Psoas muscle (tissue), 8 donors: Measurements from ENCODE around the gene MEG3. TPM values are rescaled to one million over a fixed set of nuclear protein-coding genes. Genes with fewer than 3 reads are reported as not detected.

ENCODE experiments used
- ATAC-seq, 4 donors: fragments of 200-7000 bp; cut with Tn5 transposase; one replicate each; pipeline ENCODE4 v1.9.1; 2020; ENCODE audit warnings: moderate library complexity in 3 of 4, mild to moderate bottlenecking in 2 of 4
- DNase-seq, 2 donors: peaks; one replicate each; pipeline ENCODE4 v3.0.0-alpha.2; 2020
- H3K27ac ChIP-seq: fragments of 200-600 bp; one replicate; pipeline ENCODE4 v1.8.0; 2022
- H3K27me3 ChIP-seq, 3 donors: fragments of 200-600 bp in 1 of 3; one replicate each; pipeline versions ENCODE4 v1.6.1 to v1.8.0; 2013 to 2022; ENCODE audit warnings: low read length in 2 of 3, mild to moderate bottlenecking in 2 of 3, moderate library complexity in 1 of 3; ENCODE audit not compliant: insufficient read depth in 3 of 3
- H3K36me3 ChIP-seq, 2 donors: fragments of 200-600 bp in 1 of 2; one replicate each; pipeline versions ENCODE4 v1.6.1 to v1.8.0; 2013 to 2022; ENCODE audit warnings: low read depth in 1 of 2, mild to moderate bottlenecking in 1 of 2, moderate library complexity in 1 of 2; ENCODE audit not compliant: insufficient read depth in 1 of 2
- H3K4me1 ChIP-seq: fragments of 200-600 bp; one replicate; pipeline ENCODE4 v1.8.0; 2022
- H3K4me3 ChIP-seq: fragments of 200-600 bp; one replicate; pipeline ENCODE4 v1.8.0; 2022; ENCODE audit warnings: mild to moderate bottlenecking
- H3K9me3 ChIP-seq: fragments of 200-600 bp; one replicate; pipeline ENCODE4 v1.8.0; 2022
- WGBS, 3 donors: extraction: QIAGEN DNeasy Blood & Tissue Kit; methylation state at CpG; one replicate each; pipeline versions ENCODE4 v1.1.6 to v1.1.7; 2013; 5-methylcytosine and 5-hydroxymethylcytosine counted together
- intact Hi-C, 2 donors: fragments of 100-400 bp; cut with DNase I; formaldehyde crosslinking; loops; one replicate each; pipeline versions ENCODE4 v1.11.0 to v1.14.2; 2022
- polyA plus RNA-seq, 3 donors: library from polyadenylated mRNA; stranded (reverse); fragments of 200-250 nt; gene quantifications; one replicate each; pipeline ENCODE4 v1.2.3, GENCODE V29; 2013
- total RNA-seq, 4 donors: library from RNA; stranded (reverse); fragmentation: NEBNext Ultra II Directional in 2 of 4; extraction: Animal tissue kit (Norgen Biotek cat#: 25700) in 2 of 4; gene quantifications; one replicate each; pipeline versions ENCODE4 v1.2.1 to v1.2.4, GENCODE V29; 2021 to 2023
- TF ChIP-seq, protein P1 (sequence below): fragments of 200-600 bp; IDR thresholded peaks from one replicate; pipeline ENCODE4 v1.8.0; 2022; ENCODE audit warnings: antibody characterized with exemption
- donor health status: healthy with polysubstance abuse.
- donor health status: DM: no; HTN: no; CAD: no; lungs with moderate emphysema.
- donor health status: Bipolar disorder and iron deficiency.
- donor health status: healthy.
- donor health status: DM: yes; HTN: yes; CAD: no.
- donor health status: DM: no; HTN: no; CAD: no.
- donor health status: DM: no; HTN: no; CAD: no.
- donor health status: DM: yes; HTN: yes; CAD: no.

The MEG3 gene
- total and polyA plus RNA-seq, 7 donors = 17.8 to 52.6 (median 24.9) TPM

DNA sequence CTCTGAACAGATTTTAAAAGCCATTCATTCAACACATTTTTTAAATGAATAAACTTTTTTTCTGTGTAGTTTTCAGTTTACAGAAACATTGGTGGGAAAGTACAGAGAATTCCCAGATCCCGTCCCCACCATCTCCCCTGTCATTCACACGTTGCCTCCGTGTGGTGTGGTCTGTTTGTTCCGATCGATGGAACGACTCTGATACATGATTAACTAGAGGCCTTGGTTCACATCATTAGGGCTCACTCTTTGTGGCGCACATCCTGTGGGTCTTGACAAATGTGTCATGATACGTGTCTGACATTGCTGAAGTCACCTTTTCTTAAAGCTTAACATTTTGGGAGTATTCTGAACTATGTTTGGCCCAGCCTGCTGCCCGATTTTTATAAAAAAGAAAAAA, 18.5 kb downstream of the MEG3 start:
- no peak overlapping the region for H3K27ac ChIP-seq
- intact Hi-C loops = no loop called here
- H3K36me3 ChIP-seq = no peaks in the 10 kb centered on the region

DNA sequence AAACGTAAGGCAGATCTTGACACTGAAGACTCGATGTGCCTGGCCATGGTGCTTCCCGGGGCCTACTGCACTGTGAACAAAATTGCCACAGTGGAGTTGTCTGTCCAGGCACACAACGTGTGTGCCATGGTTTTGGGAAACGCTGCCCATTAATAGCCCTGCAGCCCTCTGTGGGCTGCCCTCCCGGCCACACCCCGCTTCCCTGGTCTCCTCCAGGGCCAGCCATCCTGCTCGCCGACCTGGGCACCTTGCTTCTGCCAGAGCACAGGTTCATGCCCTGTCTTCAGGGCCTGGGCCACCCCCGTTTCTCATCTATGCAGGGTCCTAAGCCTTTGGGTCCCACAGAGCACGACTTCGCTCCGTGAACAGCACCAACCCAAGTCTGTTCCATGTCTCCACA, 18.9 kb downstream of the MEG3 start:
- H3K9me3 ChIP-seq = no peaks in the 10 kb centered on the region
- no peak for DNase-seq
- WGBS, 3 donors = 91 to 92% (median 91%) methylated on average over 13 of the region's 13 CpGs
- H3K27me3 ChIP-seq = peaks cover 0 to 16% (median 0%) of the 10 kb centered on the region in 3 donors
- H3K36me3 ChIP-seq = no peaks in the 10 kb centered on the region
- H3K4me1 ChIP-seq = no peaks in the 10 kb centered on the region
- H3K4me3 ChIP-seq = no peak overlapping the region
- no peak overlapping the region for H3K27ac ChIP-seq
- TF ChIP-seq, protein P1, sequence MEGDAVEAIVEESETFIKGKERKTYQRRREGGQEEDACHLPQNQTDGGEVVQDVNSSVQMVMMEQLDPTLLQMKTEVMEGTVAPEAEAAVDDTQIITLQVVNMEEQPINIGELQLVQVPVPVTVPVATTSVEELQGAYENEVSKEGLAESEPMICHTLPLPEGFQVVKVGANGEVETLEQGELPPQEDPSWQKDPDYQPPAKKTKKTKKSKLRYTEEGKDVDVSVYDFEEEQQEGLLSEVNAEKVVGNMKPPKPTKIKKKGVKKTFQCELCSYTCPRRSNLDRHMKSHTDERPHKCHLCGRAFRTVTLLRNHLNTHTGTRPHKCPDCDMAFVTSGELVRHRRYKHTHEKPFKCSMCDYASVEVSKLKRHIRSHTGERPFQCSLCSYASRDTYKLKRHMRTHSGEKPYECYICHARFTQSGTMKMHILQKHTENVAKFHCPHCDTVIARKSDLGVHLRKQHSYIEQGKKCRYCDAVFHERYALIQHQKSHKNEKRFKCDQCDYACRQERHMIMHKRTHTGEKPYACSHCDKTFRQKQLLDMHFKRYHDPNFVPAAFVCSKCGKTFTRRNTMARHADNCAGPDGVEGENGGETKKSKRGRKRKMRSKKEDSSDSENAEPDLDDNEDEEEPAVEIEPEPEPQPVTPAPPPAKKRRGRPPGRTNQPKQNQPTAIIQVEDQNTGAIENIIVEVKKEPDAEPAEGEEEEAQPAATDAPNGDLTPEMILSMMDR = no peak
- intact Hi-C loops = loop anchor here in 1 of 2 donors (5.0 kb wide), 1 partner anchor 782 kb away; no protein-coding TSS in a partner anchor
- no peak for ATAC-seq

More for the DNA sequence above, 18.5 kb downstream of the MEG3 start:
- no peak for DNase-seq
- Histone ChIP-seq H3K4me3 (no peak overlapping the region), H3K27me3 (peaks cover 0 to 16% (median 0%) of the 10 kb centered on the region in 3 donors), H3K9me3 (no peaks in the 10 kb centered on the region), H3K4me1 (no peaks in the 10 kb centered on the region)
- 80 to 87% (median 82%) methylated on average over 9 of the region's 9 CpGs for WGBS, 3 donors
- no peak for ATAC-seq
- TF ChIP-seq, protein P1 = no peak

DNA sequence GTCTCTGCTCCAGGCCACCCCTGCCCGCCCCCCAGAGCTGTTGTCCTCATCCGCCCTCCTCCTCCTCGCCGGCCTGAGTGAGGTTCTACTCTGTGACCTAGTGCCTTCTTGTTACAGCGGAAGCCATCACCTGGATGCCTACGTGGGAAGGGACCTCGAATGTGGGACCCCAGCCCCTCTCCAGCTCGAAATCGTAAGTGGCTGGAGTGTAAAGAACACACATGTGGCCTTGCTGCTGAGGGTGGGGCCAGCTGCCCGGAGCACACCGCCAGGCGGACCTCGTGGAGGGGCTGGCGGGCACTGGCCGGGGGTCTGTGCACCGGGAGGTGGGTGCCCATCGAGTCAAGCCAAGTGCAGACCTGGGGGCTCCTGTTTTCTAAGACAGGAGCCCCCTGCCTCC, 19.4 kb downstream of the MEG3 start:
- H3K36me3 ChIP-seq = no peaks in the 10 kb centered on the region
- peaks cover 0 to 16% (median 0%) of the 10 kb centered on the region in 3 donors for H3K27me3 ChIP-seq
- no peak overlapping the region for H3K27ac ChIP-seq
- intact Hi-C loops = loop anchor here in 1 of 2 donors (5.0 kb wide), 1 partner anchor 782 kb away; no protein-coding TSS in a partner anchor
- H3K4me1 ChIP-seq = no peaks in the 10 kb centered on the region
- H3K9me3 ChIP-seq = no peaks in the 10 kb centered on the region
- WGBS, 3 donors = 87 to 93% (median 92%) methylated on average over 17 of the region's 17 CpGs
- no peak overlapping the region for H3K4me3 ChIP-seq
- ATAC-seq = no peak
- TF ChIP-seq, protein P1 = no peak
- DNase-seq = no peak

DNA sequence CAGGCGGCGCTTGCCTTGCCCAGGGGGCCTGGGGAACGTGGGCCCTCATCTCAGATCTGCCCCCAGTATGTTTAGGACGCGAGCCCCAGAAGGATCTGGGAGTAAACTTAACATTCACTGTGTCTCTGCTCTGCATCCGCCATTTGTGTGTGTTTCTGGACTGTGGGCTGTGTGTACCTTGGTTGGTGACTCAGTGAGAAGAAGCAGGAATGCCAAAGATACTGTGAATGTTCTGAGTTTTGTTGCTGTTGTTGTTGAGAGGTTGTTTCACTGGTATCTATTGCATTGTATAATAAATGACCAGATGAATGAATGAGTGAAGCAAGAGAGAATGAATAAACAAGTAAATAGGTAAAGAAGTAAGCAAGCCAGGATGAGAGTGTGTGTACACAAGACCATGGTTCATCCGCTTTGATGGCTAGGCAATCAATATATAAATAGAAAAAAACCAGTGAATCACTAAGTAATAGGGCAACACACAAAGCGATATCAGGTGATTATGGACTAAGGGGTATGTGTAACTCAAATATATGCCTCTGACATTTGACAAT, 20.5 kb downstream of the MEG3 start:
- H3K27ac ChIP-seq = no peak overlapping the region
- no peaks in the 10 kb centered on the region for H3K9me3 ChIP-seq
- ATAC-seq (no peak), DNase-seq (no peak)
- H3K4me3 ChIP-seq = no peak overlapping the region
- intact Hi-C loops = loop anchor here in 1 of 2 donors (5.0 kb wide), 1 partner anchor 781 kb away; no protein-coding TSS in a partner anchor
- TF ChIP-seq, protein P1 = no peak
- 92 to 94% (median 93%) methylated on average over 8 of the region's 8 CpGs for WGBS, 3 donors
- H3K36me3 ChIP-seq = no peaks in the 10 kb centered on the region
- H3K27me3 ChIP-seq = peaks cover 0 to 9% (median 0%) of the 10 kb centered on the region in 3 donors
- H3K4me1 ChIP-seq = no peaks in the 10 kb centered on the region
